HCT116 (cell line): ENCODE measurements around the gene ZNF358. TPM values are rescaled to one million over a fixed set of nuclear protein-coding genes. Genes with fewer than 3 reads are reported as not detected.

ENCODE experiments used
- ATAC-seq: fragments of 200-7000 bp; cut with Tn5 transposase; 2 replicates; pipeline ENCODE4 v1.9.1; 2020; ENCODE audit warnings: mild to moderate bottlenecking, moderate library complexity
- BruUV-seq: library from RNA; stranded (reverse); fragments of 400-500 nt; replicated peaks from 2 replicates; lab custom pipeline; 2021; lab: Mats Ljungman, UMichigan
- CTCF ChIA-PET: fragments of 300-600 bp; sonication (Branson Sonifier 250); formaldehyde crosslinking; loops from one replicate; lab custom pipeline; 2021; ENCODE audit warnings: antibody characterized with exemption; lab: Charles Lee
- POLR2A ChIA-PET: fragments of 300-600, 350-600 bp; sonication (Branson Sonifier 250); formaldehyde crosslinking; loops from one replicate; lab custom pipeline; 2021; ENCODE audit warnings: antibody characterized with exemption; lab: Charles Lee
- RAD21 ChIA-PET, 2 experiments: fragments of 300-600 bp; sonication (Branson Sonifier 250); formaldehyde crosslinking; loops; one replicate each; lab custom pipeline; 2023; ENCODE audit warnings: low total read pairs in 2 of 2; ENCODE audit not compliant: uncharacterized antibody in 2 of 2, unreplicated experiment in 2 of 2, low non-redundant PET in 1 of 2; lab: Charles Lee
- DNase-seq: peaks from one replicate; pipeline ENCODE4 v3.0.0-alpha.2; 2010; ENCODE audit warnings: low read depth, low spot score
- H2AFZ ChIP-seq: fragments of 200-600 bp; shearing (Covaris generic), sonication (generic); 2 replicates; pipeline ENCODE4 v1.6.1; 2017; ENCODE audit warnings: low read depth, mixed run types, mixed read lengths, antibody characterized with exemption, low read length; ENCODE audit not compliant: poor library complexity, severe bottlenecking
- H3K27ac ChIP-seq: 2 replicates; pipeline ENCODE4 v1.5.1; 2012; ENCODE audit warnings: low read depth, low read length
- H3K27me3 ChIP-seq: fragments of 200-600 bp; sonication (generic); 2 replicates; pipeline ENCODE4 v1.6.1; 2016; ENCODE audit warnings: mixed run types, low read length, mixed read lengths; ENCODE audit not compliant: insufficient read depth
- H3K36me3 ChIP-seq, 2 experiments: fragments of 200-500 bp in 1 of 2; fragments of 200-600 bp in 1 of 2; sonication (Bioruptor generic) in 1 of 2; sonication (generic) in 1 of 2; 2 replicates each; pipeline versions ENCODE4 v1.5.1 to v1.6.1; 2014 to 2016; ENCODE audit warnings: low read length in 2 of 2, inconsistent platforms in 1 of 2, mixed read lengths in 1 of 2, mixed run types in 1 of 2; ENCODE audit not compliant: insufficient read depth in 2 of 2, control insufficient read depth in 1 of 2
- H3K4me1 ChIP-seq, 2 experiments: fragments of 200-600 bp in 1 of 2; sonication (generic) in 1 of 2; 2 replicates each; pipeline versions ENCODE4 v1.5.1 to v1.6.1; 2012 to 2017; ENCODE audit warnings: low read length in 2 of 2, inconsistent platforms in 1 of 2, mild to moderate bottlenecking in 1 of 2, mixed read lengths in 1 of 2, mixed run types in 1 of 2, moderate library complexity in 1 of 2; ENCODE audit not compliant: insufficient read depth in 2 of 2, control insufficient read depth in 1 of 2
- H3K4me2 ChIP-seq: fragments of 200-600 bp; sonication (generic); 2 replicates; pipeline ENCODE4 v1.6.1; 2017; ENCODE audit warnings: mixed run types, low read length, mixed read lengths
- H3K4me3 ChIP-seq, 2 experiments: fragments of 200-600 bp in 1 of 2; sonication (generic) in 1 of 2; replicated peaks in 1 of 2; 2 replicates each; pipeline ENCODE4 v1.5.1; 2011 to 2016; ENCODE audit warnings: low read length in 2 of 2, control low read depth in 1 of 2, low read depth in 1 of 2, mild to moderate bottlenecking in 1 of 2, mixed read lengths in 1 of 2, mixed run types in 1 of 2
- H3K79me2 ChIP-seq: fragments of 200-600 bp; sonication (generic); 2 replicates; pipeline ENCODE4 v1.6.1; 2017; ENCODE audit warnings: mild to moderate bottlenecking, mixed run types, low read length, moderate library complexity, mixed read lengths; ENCODE audit not compliant: insufficient read depth
- H3K9ac ChIP-seq: fragments of 200-600 bp; sonication (generic); 2 replicates; pipeline ENCODE4 v1.6.1; 2016; ENCODE audit warnings: low read length, mixed read lengths
- H3K9me2 ChIP-seq: fragments of 200-600 bp; sonication (generic), shearing (Covaris generic); 2 replicates; pipeline ENCODE4 v1.6.1; 2017; ENCODE audit warnings: mixed run types, mild to moderate bottlenecking, moderate library complexity; ENCODE audit not compliant: insufficient read depth
- H3K9me3 ChIP-seq, 2 experiments: fragments of 200-500 bp in 1 of 2; fragments of 200-600 bp in 1 of 2; sonication (Bioruptor generic) in 1 of 2; sonication (generic) in 1 of 2; 2 replicates each; pipeline ENCODE4 v1.6.1; 2014 to 2017; ENCODE audit warnings: low read length in 2 of 2, mixed read lengths in 2 of 2, inconsistent platforms in 1 of 2, low read depth in 1 of 2, mild to moderate bottlenecking in 1 of 2, mixed run types in 1 of 2, moderate library complexity in 1 of 2; ENCODE audit not compliant: control insufficient read depth in 1 of 2, insufficient read depth in 1 of 2
- H4K20me1 ChIP-seq: fragments of 200-600 bp; sonication (generic), shearing (Covaris generic); 2 replicates; pipeline ENCODE4 v1.6.1; 2017; ENCODE audit warnings: mixed run types, mild to moderate bottlenecking, moderate library complexity; ENCODE audit not compliant: insufficient read depth
- EGR1 ChIP-seq: IDR thresholded peaks from 2 replicates; pipeline ENCODE4 v1.6.1; 2012; ENCODE audit warnings: low read depth
- ELF1 ChIP-seq: IDR thresholded peaks from 2 replicates; pipeline ENCODE4 v1.6.1; 2012; ENCODE audit warnings: low read depth, borderline replicate concordance
- POLR2A ChIP-seq: IDR thresholded peaks from 2 replicates; pipeline ENCODE4 v1.7.0; 2011; ENCODE audit warnings: borderline replicate concordance; ENCODE audit not compliant: insufficient read depth, insufficient read length; ENCODE audit errors: extremely low read depth
- POLR2AphosphoS5 ChIP-seq: IDR thresholded peaks from 2 replicates; pipeline ENCODE4 v1.6.1; 2011; ENCODE audit warnings: mild to moderate bottlenecking, low read depth, low read length, moderate library complexity
- SP1 ChIP-seq: IDR thresholded peaks from 2 replicates; pipeline ENCODE4 v1.6.1; 2012; ENCODE audit warnings: low read depth
- SRF ChIP-seq: IDR thresholded peaks from 2 replicates; pipeline ENCODE4 v1.6.1; 2012; ENCODE audit warnings: low read depth
- ZNF274 ChIP-seq: fragments of 200-500 bp; sonication (Bioruptor generic); IDR thresholded peaks from 2 replicates; pipeline ENCODE4 v1.6.1; 2014; ENCODE audit warnings: mild to moderate bottlenecking, low read depth, low read length, inconsistent platforms
- intact Hi-C: fragments of 100-400 bp; cut with micrococcal nuclease; formaldehyde crosslinking; loops from 2 replicates; pipeline ENCODE4 v1.10.0; 2022
- total RNA-seq: library from RNA; stranded (reverse); gene quantifications from one replicate; pipeline ENCODE4 v1.2.1, GENCODE V29; 2021; ENCODE audit not compliant: unreplicated experiment
- TF ChIP-seq, protein P1 (sequence below): IDR thresholded peaks from 2 replicates; pipeline ENCODE4 v1.6.1; 2011; ENCODE audit warnings: mild to moderate bottlenecking, low read length, moderate library complexity; ENCODE audit not compliant: insufficient replicate concordance; ENCODE audit errors: extremely low read depth
- TF ChIP-seq, protein P2 (sequence below): IDR thresholded peaks from 2 replicates; pipeline ENCODE4 v1.6.1; 2012

ZNF358 gene
- total RNA-seq, 1 experiment from 2014 or later: 20.7 TPM

- H3K27me3 ChIP-seq: no peaks in the 10 kb centered on the region
- no peak overlapping the region for H3K27ac ChIP-seq
- H3K4me3 ChIP-seq: no peak overlapping the region
- H3K9ac ChIP-seq: no peak overlapping the region
- no peak for TF ChIP-seq ZNF274
- no peak for TF ChIP-seq EGR1
- no peak for TF ChIP-seq POLR2A
- TF ChIP-seq SP1: no peak
- TF ChIP-seq, protein P1, sequence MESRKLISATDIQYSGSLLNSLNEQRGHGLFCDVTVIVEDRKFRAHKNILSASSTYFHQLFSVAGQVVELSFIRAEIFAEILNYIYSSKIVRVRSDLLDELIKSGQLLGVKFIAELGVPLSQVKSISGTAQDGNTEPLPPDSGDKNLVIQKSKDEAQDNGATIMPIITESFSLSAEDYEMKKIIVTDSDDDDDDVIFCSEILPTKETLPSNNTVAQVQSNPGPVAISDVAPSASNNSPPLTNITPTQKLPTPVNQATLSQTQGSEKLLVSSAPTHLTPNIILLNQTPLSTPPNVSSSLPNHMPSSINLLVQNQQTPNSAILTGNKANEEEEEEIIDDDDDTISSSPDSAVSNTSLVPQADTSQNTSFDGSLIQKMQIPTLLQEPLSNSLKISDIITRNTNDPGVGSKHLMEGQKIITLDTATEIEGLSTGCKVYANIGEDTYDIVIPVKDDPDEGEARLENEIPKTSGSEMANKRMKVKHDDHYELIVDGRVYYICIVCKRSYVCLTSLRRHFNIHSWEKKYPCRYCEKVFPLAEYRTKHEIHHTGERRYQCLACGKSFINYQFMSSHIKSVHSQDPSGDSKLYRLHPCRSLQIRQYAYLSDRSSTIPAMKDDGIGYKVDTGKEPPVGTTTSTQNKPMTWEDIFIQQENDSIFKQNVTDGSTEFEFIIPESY: no peak
- TF ChIP-seq, protein P2, sequence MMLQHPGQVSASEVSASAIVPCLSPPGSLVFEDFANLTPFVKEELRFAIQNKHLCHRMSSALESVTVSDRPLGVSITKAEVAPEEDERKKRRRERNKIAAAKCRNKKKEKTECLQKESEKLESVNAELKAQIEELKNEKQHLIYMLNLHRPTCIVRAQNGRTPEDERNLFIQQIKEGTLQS: no peak
- no peak for TF ChIP-seq ELF1
- no peak for TF ChIP-seq SRF
- no peak for TF ChIP-seq POLR2AphosphoS5
- H3K9me2 ChIP-seq: no peaks in the 10 kb centered on the region
- no peak overlapping the region for H3K4me2 ChIP-seq
- H4K20me1 ChIP-seq: no peaks in the 10 kb centered on the region
- DNase-seq (no peak), ATAC-seq (no peak)
- peaks cover 4 to 18% of the 10 kb centered on the region in 2 experiments; a peak in 2 of 4 replicates for H3K4me1 ChIP-seq
- ChIA-PET CTCF (no interaction called here), POLR2A (no interaction called here), RAD21 (no interaction called here)
- H3K79me2 ChIP-seq: no peaks in the 10 kb centered on the region
- H3K36me3 ChIP-seq: no peaks in the 10 kb centered on the region
- BruUV-seq: no TSS peak
- no peak overlapping the region for H2AFZ ChIP-seq
- no peaks in the 10 kb centered on the region for H3K9me3 ChIP-seq
- intact Hi-C loops: no loop called here
These were observed 13.9 kb downstream of the ZNF358 start for GRCh38 chr19:7529610-7530490.
